ENCODE measurements around the gene POLR2A. TPM values are rescaled to one million over a fixed set of nuclear protein-coding genes. Genes with fewer than 3 reads are reported as not detected.

Gene POLR2A
- polyA plus RNA-seq, 1 donor from 2014 or later: 9.1 TPM

- no peak overlapping the region for H3K4me3 ChIP-seq (ENCODE audit: low read length)
- no peaks in the 10 kb centered on the region for H3K36me3 ChIP-seq (ENCODE audit: insufficient read depth, low read length)
- no peaks in the 10 kb centered on the region for H3F3A ChIP-seq (ENCODE audit: insufficient read depth, low read length, poor library complexity, severe bottlenecking)
- no peak overlapping the region for H3K9ac ChIP-seq (ENCODE audit: low read length)
- TF ChIP-seq EP300 (conservative IDR thresholded peaks at IDR 0.05; ENCODE audit: poor library complexity, severe bottlenecking) (no peak), EZH2 (IDR thresholded peaks at IDR 0.05; ENCODE audit: borderline replicate concordance, insufficient read depth, low read length, poor library complexity, severe bottlenecking) (no peak), SMC3 (conservative IDR thresholded peaks at IDR 0.05; ENCODE audit: poor library complexity) (no peak), POLR2AphosphoS5 (IDR thresholded peaks at IDR 0.05) (no peak), TAF1 (IDR thresholded peaks at IDR 0.05; ENCODE audit: low read depth) (no peak), MXI1 (conservative IDR thresholded peaks at IDR 0.05; ENCODE audit: poor library complexity, severe bottlenecking) (no peak)
- TF ChIP-seq, protein P1, sequence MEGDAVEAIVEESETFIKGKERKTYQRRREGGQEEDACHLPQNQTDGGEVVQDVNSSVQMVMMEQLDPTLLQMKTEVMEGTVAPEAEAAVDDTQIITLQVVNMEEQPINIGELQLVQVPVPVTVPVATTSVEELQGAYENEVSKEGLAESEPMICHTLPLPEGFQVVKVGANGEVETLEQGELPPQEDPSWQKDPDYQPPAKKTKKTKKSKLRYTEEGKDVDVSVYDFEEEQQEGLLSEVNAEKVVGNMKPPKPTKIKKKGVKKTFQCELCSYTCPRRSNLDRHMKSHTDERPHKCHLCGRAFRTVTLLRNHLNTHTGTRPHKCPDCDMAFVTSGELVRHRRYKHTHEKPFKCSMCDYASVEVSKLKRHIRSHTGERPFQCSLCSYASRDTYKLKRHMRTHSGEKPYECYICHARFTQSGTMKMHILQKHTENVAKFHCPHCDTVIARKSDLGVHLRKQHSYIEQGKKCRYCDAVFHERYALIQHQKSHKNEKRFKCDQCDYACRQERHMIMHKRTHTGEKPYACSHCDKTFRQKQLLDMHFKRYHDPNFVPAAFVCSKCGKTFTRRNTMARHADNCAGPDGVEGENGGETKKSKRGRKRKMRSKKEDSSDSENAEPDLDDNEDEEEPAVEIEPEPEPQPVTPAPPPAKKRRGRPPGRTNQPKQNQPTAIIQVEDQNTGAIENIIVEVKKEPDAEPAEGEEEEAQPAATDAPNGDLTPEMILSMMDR (IDR thresholded peaks at IDR 0.05; ENCODE audit: poor library complexity, severe bottlenecking): no peak
- TF ChIP-seq, protein P2, sequence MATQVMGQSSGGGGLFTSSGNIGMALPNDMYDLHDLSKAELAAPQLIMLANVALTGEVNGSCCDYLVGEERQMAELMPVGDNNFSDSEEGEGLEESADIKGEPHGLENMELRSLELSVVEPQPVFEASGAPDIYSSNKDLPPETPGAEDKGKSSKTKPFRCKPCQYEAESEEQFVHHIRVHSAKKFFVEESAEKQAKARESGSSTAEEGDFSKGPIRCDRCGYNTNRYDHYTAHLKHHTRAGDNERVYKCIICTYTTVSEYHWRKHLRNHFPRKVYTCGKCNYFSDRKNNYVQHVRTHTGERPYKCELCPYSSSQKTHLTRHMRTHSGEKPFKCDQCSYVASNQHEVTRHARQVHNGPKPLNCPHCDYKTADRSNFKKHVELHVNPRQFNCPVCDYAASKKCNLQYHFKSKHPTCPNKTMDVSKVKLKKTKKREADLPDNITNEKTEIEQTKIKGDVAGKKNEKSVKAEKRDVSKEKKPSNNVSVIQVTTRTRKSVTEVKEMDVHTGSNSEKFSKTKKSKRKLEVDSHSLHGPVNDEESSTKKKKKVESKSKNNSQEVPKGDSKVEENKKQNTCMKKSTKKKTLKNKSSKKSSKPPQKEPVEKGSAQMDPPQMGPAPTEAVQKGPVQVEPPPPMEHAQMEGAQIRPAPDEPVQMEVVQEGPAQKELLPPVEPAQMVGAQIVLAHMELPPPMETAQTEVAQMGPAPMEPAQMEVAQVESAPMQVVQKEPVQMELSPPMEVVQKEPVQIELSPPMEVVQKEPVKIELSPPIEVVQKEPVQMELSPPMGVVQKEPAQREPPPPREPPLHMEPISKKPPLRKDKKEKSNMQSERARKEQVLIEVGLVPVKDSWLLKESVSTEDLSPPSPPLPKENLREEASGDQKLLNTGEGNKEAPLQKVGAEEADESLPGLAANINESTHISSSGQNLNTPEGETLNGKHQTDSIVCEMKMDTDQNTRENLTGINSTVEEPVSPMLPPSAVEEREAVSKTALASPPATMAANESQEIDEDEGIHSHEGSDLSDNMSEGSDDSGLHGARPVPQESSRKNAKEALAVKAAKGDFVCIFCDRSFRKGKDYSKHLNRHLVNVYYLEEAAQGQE (IDR thresholded peaks at IDR 0.05; ENCODE audit: borderline replicate concordance): no peak
- no peak overlapping the region for H3K4me2 ChIP-seq (ENCODE audit: low read length)
- H3K9me2 ChIP-seq (ENCODE audit: insufficient read depth, low read length): no peaks in the 10 kb centered on the region
- H3K79me2 ChIP-seq (replicated peaks; ENCODE audit: insufficient read depth, low read length): no peaks in the 10 kb centered on the region
- no peak overlapping the region for H3K27ac ChIP-seq (ENCODE audit: low read length)
- H2AFZ ChIP-seq (ENCODE audit: low read depth, low read length): no peak overlapping the region
- H4K20me1 ChIP-seq (ENCODE audit: insufficient read depth): no peaks in the 10 kb centered on the region
- no peaks in the 10 kb centered on the region for H3K9me3 ChIP-seq (ENCODE audit: low read length)
- no peaks in the 10 kb centered on the region for H3K27me3 ChIP-seq (ENCODE audit: insufficient read depth, low read depth, low read length)
Measured at GRCh38 chr17:7538891-7539545, 54.9 kb downstream of the POLR2A start.

DNA sequence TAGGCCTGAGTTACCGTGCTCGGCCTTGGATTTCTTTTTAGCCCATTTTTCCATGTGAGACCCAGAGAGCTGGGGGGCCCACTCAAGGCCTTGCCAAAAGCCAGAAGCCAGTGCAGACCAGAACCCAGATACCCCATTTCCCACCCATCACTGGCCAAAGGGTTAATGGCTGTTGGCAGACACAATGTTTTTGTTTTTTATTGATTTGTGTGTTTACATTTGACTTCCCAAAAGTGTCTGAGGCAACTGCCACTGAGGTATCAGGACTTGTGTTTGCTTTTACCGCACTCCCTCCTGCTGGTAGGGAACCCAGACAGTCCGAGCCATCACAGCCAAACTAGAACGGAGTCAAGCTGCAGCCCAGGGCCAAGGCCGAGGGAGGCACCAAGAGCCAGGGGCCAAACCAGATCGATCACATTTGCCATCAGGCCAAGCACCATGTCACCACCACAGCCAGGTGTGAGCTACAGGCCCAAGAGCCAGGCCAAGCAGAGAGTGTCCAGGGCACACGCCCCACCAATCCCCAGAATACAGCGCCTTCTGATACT, 57.0 kb downstream of the POLR2A start:
- Histone ChIP-seq H3F3A (ENCODE audit: insufficient read depth, low read length, poor library complexity, severe bottlenecking) (no peaks in the 10 kb centered on the region), H3K4me3 (ENCODE audit: low read length) (no peak overlapping the region), H3K9ac (ENCODE audit: low read length) (no peak overlapping the region), H3K9me3 (ENCODE audit: low read length) (no peaks in the 10 kb centered on the region), H4K20me1 (ENCODE audit: insufficient read depth) (no peaks in the 10 kb centered on the region), H3K4me2 (ENCODE audit: low read length) (no peak overlapping the region), H3K27me3 (ENCODE audit: insufficient read depth, low read depth, low read length) (no peaks in the 10 kb centered on the region), H3K36me3 (ENCODE audit: insufficient read depth, low read length) (no peaks in the 10 kb centered on the region), H3K79me2 (replicated peaks; ENCODE audit: insufficient read depth, low read length) (no peaks in the 10 kb centered on the region), H3K27ac (ENCODE audit: low read length) (no peak overlapping the region), H3K9me2 (ENCODE audit: insufficient read depth, low read length) (no peaks in the 10 kb centered on the region), H2AFZ (ENCODE audit: low read depth, low read length) (no peak overlapping the region)
- no peak for TF ChIP-seq RAD21 (conservative IDR thresholded peaks at IDR 0.05)
- TF ChIP-seq TAF1 (IDR thresholded peaks at IDR 0.05; ENCODE audit: low read depth): no peak
- TF ChIP-seq EZH2 (IDR thresholded peaks at IDR 0.05; ENCODE audit: borderline replicate concordance, insufficient read depth, low read length, poor library complexity, severe bottlenecking): no peak
- no peak for TF ChIP-seq EP300 (conservative IDR thresholded peaks at IDR 0.05; ENCODE audit: poor library complexity, severe bottlenecking)
- TF ChIP-seq, protein P2 (IDR thresholded peaks at IDR 0.05; ENCODE audit: borderline replicate concordance): no peak
- no peak for TF ChIP-seq POLR2AphosphoS5 (IDR thresholded peaks at IDR 0.05)
- TF ChIP-seq MXI1 (conservative IDR thresholded peaks at IDR 0.05; ENCODE audit: poor library complexity, severe bottlenecking): no peak
- TF ChIP-seq SMC3 (conservative IDR thresholded peaks at IDR 0.05; ENCODE audit: poor library complexity): no peak
- TF ChIP-seq, protein P1 (IDR thresholded peaks at IDR 0.05; ENCODE audit: poor library complexity, severe bottlenecking): no peak

Data from neural cell (in vitro differentiated cells).